AG09319 (cell line): ENCODE data around the gene CACNA1C.

Experiments
- DNase-seq: peaks from one replicate; pipeline ENCODE4 v3.0.0-alpha.2; 2010; ENCODE audit warnings: low read depth; ENCODE audit errors: extremely low read depth
- CTCF ChIP-seq: IDR thresholded peaks from 2 replicates; pipeline ENCODE4 v1.5.1; 2011; ENCODE audit warnings: low read depth, mild to moderate bottlenecking, inconsistent platforms, low read length, moderate library complexity

The CACNA1C gene

GRCh38 chr12:2212971-2213869, 160.4 kb downstream of the CACNA1C start:
- no peak for TF ChIP-seq CTCF
- DNase-seq = no peak

GRCh38 chr12:2214411-2214810, 161.6 kb downstream of the CACNA1C start:
- TF ChIP-seq CTCF = no peak
- no peak for DNase-seq

GRCh38 chr12:2215709-2216560, 163.1 kb downstream of the CACNA1C start:
- no peak for TF ChIP-seq CTCF

GRCh38 chr12:2218706-2219105, 165.9 kb downstream of the CACNA1C start:
- TF ChIP-seq CTCF = no peak
- DNase-seq = no peak

More at GRCh38 chr12:2215709-2216560, 163.1 kb downstream of the CACNA1C start:
- DNase-seq = no peak

GRCh38 chr12:2221030-2221621, 168.3 kb downstream of the CACNA1C start:
- no peak for TF ChIP-seq CTCF
- no peak for DNase-seq

GRCh38 chr12:2222691-2223090, 169.9 kb downstream of the CACNA1C start:
- DNase-seq = no peak
- TF ChIP-seq CTCF = no peak
